Ectodermal cell (in vitro differentiated cells): ENCODE data around the gene PRMT9.

ENCODE experiments used
- H3K27ac ChIP-seq: 2 replicates; pipeline ENCODE4 v1.7.0; 2013; ENCODE audit warnings: mild to moderate bottlenecking, low read depth, low read length; ENCODE audit not compliant: insufficient read depth, poor library complexity, severe bottlenecking
- H3K27me3 ChIP-seq: 2 replicates; pipeline ENCODE4 v1.7.0; 2013; ENCODE audit warnings: mild to moderate bottlenecking, low read length; ENCODE audit not compliant: insufficient read depth, control insufficient read depth, poor library complexity, severe bottlenecking
- H3K36me3 ChIP-seq: one replicate; pipeline ENCODE4 v1.7.0; 2013; ENCODE audit warnings: low read length; ENCODE audit not compliant: control insufficient read depth, insufficient read depth
- H3K4me1 ChIP-seq: one replicate; pipeline ENCODE4 v1.7.0; 2013; ENCODE audit warnings: low read length; ENCODE audit not compliant: control insufficient read depth, insufficient read depth
- H3K4me3 ChIP-seq: 2 replicates; pipeline ENCODE4 v1.7.0; 2013; ENCODE audit warnings: low read depth, low read length, control low read depth; ENCODE audit not compliant: insufficient read depth
- H3K9me3 ChIP-seq: 2 replicates; pipeline ENCODE4 v1.7.0; 2013; ENCODE audit warnings: mild to moderate bottlenecking, low read length, moderate library complexity; ENCODE audit not compliant: control insufficient read depth
- WGBS, 2 experiments: methylation state at CpG; one replicate each; pipeline ENCODE4 v1.1.7; 2013; ENCODE audit warnings: missing lambda C conversion rate in 2 of 2; 5-methylcytosine and 5-hydroxymethylcytosine counted together

The PRMT9 gene

GRCh38 chr4:147597561-147597960, 86.4 kb downstream of the PRMT9 start:
- H3K4me3 ChIP-seq = no peak overlapping the region
- no peak overlapping the region for H3K27ac ChIP-seq
- H3K36me3 ChIP-seq = no peaks in the 10 kb centered on the region
- H3K9me3 ChIP-seq = no peaks in the 10 kb centered on the region
- H3K27me3 ChIP-seq = no peaks in the 10 kb centered on the region
- no peaks in the 10 kb centered on the region for H3K4me1 ChIP-seq
- WGBS, 2 experiments = 94 to 100% methylated on average over 2 of the region's 2 CpGs

GRCh38 chr4:147596981-147597380, 87.0 kb downstream of the PRMT9 start:
- H3K4me1 ChIP-seq = no peaks in the 10 kb centered on the region
- no peaks in the 10 kb centered on the region for H3K27me3 ChIP-seq
- no peak overlapping the region for H3K27ac ChIP-seq
- H3K4me3 ChIP-seq = no peak overlapping the region
- 83 to 95% methylated on average over 1 of the region's 1 CpG for WGBS, 2 experiments
- no peaks in the 10 kb centered on the region for H3K36me3 ChIP-seq
- no peaks in the 10 kb centered on the region for H3K9me3 ChIP-seq

GRCh38 chr4:147596377-147596776, 87.6 kb downstream of the PRMT9 start:
- Histone ChIP-seq H3K4me3 (no peak overlapping the region), H3K9me3 (no peaks in the 10 kb centered on the region), H3K27ac (no peak overlapping the region), H3K27me3 (no peaks in the 10 kb centered on the region), H3K36me3 (no peaks in the 10 kb centered on the region), H3K4me1 (no peaks in the 10 kb centered on the region)
- 83 to 97% methylated on average over 1 of the region's 1 CpG for WGBS, 2 experiments

GRCh38 chr4:147594578-147594977, 89.4 kb downstream of the PRMT9 start:
- H3K9me3 ChIP-seq = no peaks in the 10 kb centered on the region
- H3K27me3 ChIP-seq = no peaks in the 10 kb centered on the region
- no peak overlapping the region for H3K27ac ChIP-seq
- H3K36me3 ChIP-seq = no peaks in the 10 kb centered on the region
- H3K4me1 ChIP-seq = peaks cover 3% of the 10 kb centered on the region
- 89 to 92% methylated on average over 2 of the region's 2 CpGs for WGBS, 2 experiments
- H3K4me3 ChIP-seq = no peak overlapping the region

- H3K4me3 ChIP-seq = no peak overlapping the region
- H3K27me3 ChIP-seq = no peaks in the 10 kb centered on the region
- H3K27ac ChIP-seq = no peak overlapping the region
- H3K9me3 ChIP-seq = no peaks in the 10 kb centered on the region
- H3K36me3 ChIP-seq = no peaks in the 10 kb centered on the region
- H3K4me1 ChIP-seq = peaks cover 4% of the 10 kb centered on the region
- WGBS, 2 experiments = 86 to 88% methylated on average over 5 of the region's 5 CpGs
Measured at GRCh38 chr4:147594107-147594506, 89.9 kb downstream of the PRMT9 start.

- H3K27ac ChIP-seq = no peak overlapping the region
Measured at GRCh38 chr4:147591106-147591505, 92.9 kb downstream of the PRMT9 start.

GRCh38 chr4:147590249-147590920, 93.6 kb downstream of the PRMT9 start:
- WGBS, 2 experiments = 47 to 51% methylated on average over 11 of the region's 12 CpGs
- Histone ChIP-seq H3K9me3 (no peaks in the 10 kb centered on the region), H3K4me1 (peaks cover 8% of the 10 kb centered on the region), H3K4me3 (no peak overlapping the region), H3K36me3 (no peaks in the 10 kb centered on the region), H3K27me3 (no peaks in the 10 kb centered on the region), H3K27ac (no peak overlapping the region)

More at GRCh38 chr4:147591106-147591505, 92.9 kb downstream of the PRMT9 start:
- no peaks in the 10 kb centered on the region for H3K27me3 ChIP-seq
- peaks cover 8% of the 10 kb centered on the region for H3K4me1 ChIP-seq
- no peaks in the 10 kb centered on the region for H3K36me3 ChIP-seq
- no peak overlapping the region for H3K4me3 ChIP-seq
- H3K9me3 ChIP-seq = no peaks in the 10 kb centered on the region

GRCh38 chr4:147589586-147589985, 94.4 kb downstream of the PRMT9 start:
- H3K9me3 ChIP-seq = no peaks in the 10 kb centered on the region
- H3K27ac ChIP-seq = no peak overlapping the region
- no peaks in the 10 kb centered on the region for H3K27me3 ChIP-seq
- no peak overlapping the region for H3K4me3 ChIP-seq
- no peaks in the 10 kb centered on the region for H3K36me3 ChIP-seq
- WGBS, 2 experiments = 56% methylated on average over 1 of the region's 1 CpG; no CpG with 5 or more reads in 1 of the 2 experiments
- peaks cover 8% of the 10 kb centered on the region for H3K4me1 ChIP-seq
